Measurements from ENCODE around the gene DYNLRB1.
A peak's percentile ranks its signal among the peaks of the same experiment; 100 is the strongest.

Gene DYNLRB1

GRCh38 chr20:34535301-34535840 is 19.1 kb downstream of the DYNLRB1 start:
- DNase-seq = no peak

- DNase-seq = no peak
Measured at GRCh38 chr20:34535857-34536256, 19.6 kb downstream of the DYNLRB1 start.

GRCh38 chr20:34536798-34537394 is 20.7 kb downstream of the DYNLRB1 start:
- DNase-seq = peak; percentile 44

- no peak for DNase-seq
Measured at GRCh38 chr20:34537651-34538050, 21.4 kb downstream of the DYNLRB1 start.

DNA sequence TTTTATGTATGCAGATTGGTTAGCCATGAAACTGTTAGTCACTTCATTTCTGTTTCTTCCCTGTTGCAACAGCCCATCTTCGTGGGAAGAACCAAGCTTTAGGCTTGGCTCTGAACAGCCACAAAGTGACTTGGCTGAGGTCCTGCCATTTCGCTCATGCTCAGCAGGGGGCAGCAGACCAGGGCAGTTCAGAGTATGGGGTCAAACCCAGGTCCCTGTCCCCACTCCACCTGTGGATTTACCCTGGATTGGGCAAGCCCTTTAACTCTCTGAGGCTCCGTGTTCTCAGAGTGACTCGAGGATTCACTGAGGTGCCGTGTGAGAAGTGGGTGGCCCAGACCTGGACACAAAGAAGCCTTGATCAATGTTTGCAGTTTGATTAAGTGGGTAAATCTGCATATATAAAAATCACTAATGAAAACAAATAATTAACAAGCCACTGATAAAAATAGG is 22.5 kb downstream of the DYNLRB1 start:
- DNase-seq = peak; percentile 72

GRCh38 chr20:34539756-34540155 is 23.5 kb downstream of the DYNLRB1 start:
- DNase-seq = no peak

GRCh38 chr20:34540596-34541263 is 24.5 kb downstream of the DYNLRB1 start:
- DNase-seq = no peak

GRCh38 chr20:34541264-34541901 is 25.2 kb downstream of the DYNLRB1 start:
- no peak for DNase-seq

GRCh38 chr20:34541917-34542316 is 25.7 kb downstream of the DYNLRB1 start:
- no peak for DNase-seq

DNA sequence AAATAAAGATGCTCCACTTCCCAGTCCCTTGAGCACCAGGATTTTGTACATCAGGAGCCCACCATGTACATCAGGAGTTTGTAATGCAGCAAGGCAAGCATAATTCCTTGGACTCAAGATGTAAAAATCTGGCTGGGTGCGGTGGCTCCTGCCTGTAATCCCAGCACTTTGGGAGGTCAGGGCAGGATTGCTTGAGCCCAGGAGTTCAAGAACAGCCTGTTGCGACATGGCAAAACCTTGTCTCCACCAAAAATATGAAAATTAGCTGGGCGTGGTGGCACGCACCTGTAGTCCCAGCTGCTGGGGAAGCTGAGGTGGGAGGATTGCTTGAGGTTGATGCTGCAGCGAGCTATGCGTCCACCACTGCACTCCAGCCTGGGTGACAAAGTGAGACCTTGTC is 26.2 kb downstream of the DYNLRB1 start:
- no peak for DNase-seq

DNA sequence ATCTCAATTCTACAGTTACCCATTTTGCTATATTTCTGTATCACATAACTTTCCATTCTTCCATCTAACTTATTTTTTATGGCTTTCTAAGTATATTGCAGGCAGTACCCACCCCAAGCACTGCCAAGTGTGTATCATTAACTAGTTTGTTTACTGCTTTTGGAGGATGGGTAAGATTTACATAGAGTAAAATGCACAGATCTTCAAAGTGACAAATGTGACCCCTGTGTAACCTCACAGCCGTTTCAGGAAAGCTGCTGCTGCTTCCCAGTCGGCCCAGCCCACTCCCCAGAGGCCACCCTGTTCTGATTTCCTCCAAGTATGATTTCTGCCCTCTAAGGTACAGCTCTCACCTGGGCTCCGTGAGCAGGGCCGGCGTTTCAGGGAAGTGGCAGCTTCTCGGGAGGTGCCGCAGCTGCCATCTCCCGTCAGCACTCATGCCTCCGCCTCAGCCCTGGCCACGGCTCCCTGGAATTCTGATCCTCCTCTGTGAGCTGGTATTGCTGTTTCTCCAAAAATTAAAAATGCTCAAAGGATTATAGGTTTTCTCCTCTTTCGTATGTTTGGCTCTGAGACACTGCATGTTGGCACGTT is 27.3 kb downstream of the DYNLRB1 start:
- no peak for DNase-seq

- no peak for DNase-seq
Measured at GRCh38 chr20:34544109-34544796, 28.0 kb downstream of the DYNLRB1 start.

- DNase-seq = peak; percentile 96
Measured at GRCh38 chr20:34546751-34547181, 30.5 kb downstream of the DYNLRB1 start.

GRCh38 chr20:34547844-34548613 is 31.8 kb downstream of the DYNLRB1 start:
- DNase-seq = no peak

- peak; percentile 83 for DNase-seq
Measured at GRCh38 chr20:34549291-34549928, 33.2 kb downstream of the DYNLRB1 start.

- no peak for DNase-seq
Measured at GRCh38 chr20:34549929-34550305, 33.7 kb downstream of the DYNLRB1 start.

DNA sequence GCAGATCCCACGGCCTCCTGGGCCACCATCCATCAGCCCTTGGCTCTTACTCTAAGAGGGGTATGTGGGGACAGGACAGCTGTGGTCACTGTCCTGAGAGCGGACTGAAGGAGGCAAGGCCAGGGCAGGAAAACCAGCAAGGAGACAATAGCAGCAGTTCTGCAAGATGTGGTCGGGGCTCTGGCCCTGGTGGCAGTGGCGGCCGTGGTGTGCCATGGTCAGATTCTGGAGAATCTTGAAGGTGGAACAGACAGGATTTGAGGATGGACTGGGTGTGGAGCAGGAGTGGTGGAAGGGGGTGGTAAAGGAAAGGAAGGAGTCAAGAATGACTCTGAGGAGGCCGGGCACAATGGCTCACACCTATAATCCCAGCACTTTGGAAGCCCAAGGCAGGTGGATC is 36.3 kb downstream of the DYNLRB1 start:
- no peak for DNase-seq

- DNase-seq = no peak
Measured at GRCh38 chr20:34553366-34553867, 37.2 kb downstream of the DYNLRB1 start.

DNA sequence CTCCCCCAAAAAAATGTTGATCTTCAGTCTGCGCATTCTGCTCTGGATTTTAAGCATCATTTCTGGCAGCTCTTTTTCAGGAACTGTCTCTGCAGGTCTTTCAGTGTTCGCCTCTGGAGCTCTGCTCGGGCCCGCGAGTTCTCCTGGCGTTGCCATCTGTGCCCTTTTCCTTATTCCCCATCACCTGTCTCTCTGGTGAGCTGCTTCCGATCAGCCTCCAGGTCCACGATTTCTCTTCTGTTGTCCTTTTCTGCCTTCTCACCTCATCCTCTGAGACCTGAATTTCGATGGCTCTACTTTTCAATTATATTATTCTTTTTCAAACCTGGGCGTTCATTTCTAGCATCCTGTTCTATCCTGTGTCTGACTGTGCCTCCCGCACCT is 41.7 kb downstream of the DYNLRB1 start:
- peak; percentile 79 for DNase-seq

DNA sequence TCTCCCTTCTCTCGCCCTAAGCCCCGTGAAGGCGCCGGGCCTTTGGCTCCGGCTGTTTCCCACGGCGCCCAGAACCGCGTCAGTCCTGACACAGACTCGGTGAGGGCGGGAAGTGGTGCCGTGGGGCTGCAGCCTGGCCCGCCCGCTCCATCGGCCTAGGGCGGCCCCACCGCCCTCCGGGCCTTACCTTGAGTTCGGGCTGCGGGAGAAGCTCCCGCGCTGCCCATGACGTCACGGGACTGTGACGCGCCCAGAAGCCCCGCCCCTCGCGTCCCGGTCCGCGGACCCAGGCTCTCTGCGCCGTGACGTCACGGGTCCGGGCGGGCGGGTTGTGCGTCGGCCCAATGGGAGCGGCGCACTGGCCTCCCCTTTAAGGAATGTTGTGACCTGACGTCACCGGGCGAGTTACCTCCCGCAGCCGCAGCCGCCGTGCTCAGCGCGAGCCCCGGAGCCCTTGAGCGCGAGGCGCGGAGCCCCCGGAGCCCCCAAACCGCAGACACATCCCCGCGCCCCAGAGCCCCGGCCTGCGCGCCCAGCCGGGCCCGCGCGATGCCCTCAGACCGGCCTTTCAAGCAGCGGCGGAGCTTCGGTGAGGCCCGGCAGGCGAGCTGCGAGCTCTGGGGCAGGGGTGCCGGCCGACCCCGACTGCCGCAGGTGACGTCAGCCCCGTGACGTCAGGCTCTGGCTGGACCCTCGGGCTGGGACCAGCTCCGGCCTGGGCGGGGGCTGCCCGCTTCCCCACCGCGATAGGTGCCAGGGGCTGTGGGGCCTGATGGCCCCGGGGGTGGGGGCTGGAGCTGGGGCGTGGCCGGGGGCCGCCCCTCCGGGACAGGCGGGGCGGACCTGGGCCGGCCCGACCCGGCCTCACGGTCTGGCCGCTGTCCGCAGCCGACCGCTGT is 42.3 kb downstream of the DYNLRB1 start, which contains the start of gene MAP1LC3A:
Gene MAP1LC3A, plus strand, starts transcription at position 399 of the 899 bp plus-strand sequence. Its CDS starts 151 bp downstream, at position 550.
- DNase-seq = peak; percentile 98

Measured in DMS53 (cell line).